Right atrium auricular region (tissue), 2 donors: Measurements from ENCODE around the gene SPARCL1. TPM values are rescaled to one million over a fixed set of nuclear protein-coding genes. Genes with fewer than 3 reads are reported as not detected.

Experiments
- DNase-seq: peaks from one replicate; pipeline ENCODE4 v3.0.0-alpha.2; 2019; ENCODE audit warnings: low spot score
- H3K27ac ChIP-seq, 2 donors: fragments of 200-600 bp; sonication (generic); 1 replicate in 1 of 2; 2 replicates in 1 of 2; pipeline ENCODE4 v1.5.1; 2016 to 2019
- H3K27me3 ChIP-seq, 2 donors: fragments of 200-600 bp; sonication (generic); one replicate each; pipeline versions ENCODE4 v1.5.1 to v1.6.0; 2017 to 2019
- H3K36me3 ChIP-seq: fragments of 200-600 bp; sonication (generic); one replicate; pipeline ENCODE4 v1.5.1; 2016
- H3K4me1 ChIP-seq, 2 donors: fragments of 200-600 bp; sonication (generic); one replicate each; pipeline versions ENCODE4 v1.5.1 to v1.6.0; 2017 to 2019
- H3K4me3 ChIP-seq, 2 donors: fragments of 200-600 bp; sonication (generic); 1 replicate in 1 of 2; 2 replicates in 1 of 2; pipeline ENCODE4 v1.5.1; 2017 to 2019; ENCODE audit warnings: mild to moderate bottlenecking in 1 of 2, moderate library complexity in 1 of 2
- H3K9me3 ChIP-seq, 2 donors: fragments of 200-600 bp; sonication (generic); one replicate each; pipeline ENCODE4 v1.5.1; 2019
- total RNA-seq, 2 donors: library from RNA; depleted of rRNA; stranded (reverse); fragments of >200 nt; gene quantifications; one replicate each; pipeline ENCODE4 v1.1.0, GENCODE V29; 2016
- TF ChIP-seq, protein P1 (sequence below), 2 donors: fragments of 200-600 bp; sonication (generic); IDR thresholded peaks; one replicate each; pipeline ENCODE4 v1.5.1; 2019; ENCODE audit warnings: antibody characterized with exemption in 2 of 2

SPARCL1 gene
- total RNA-seq, 2 donors from 2014 or later = 501 to 627 TPM

DNA sequence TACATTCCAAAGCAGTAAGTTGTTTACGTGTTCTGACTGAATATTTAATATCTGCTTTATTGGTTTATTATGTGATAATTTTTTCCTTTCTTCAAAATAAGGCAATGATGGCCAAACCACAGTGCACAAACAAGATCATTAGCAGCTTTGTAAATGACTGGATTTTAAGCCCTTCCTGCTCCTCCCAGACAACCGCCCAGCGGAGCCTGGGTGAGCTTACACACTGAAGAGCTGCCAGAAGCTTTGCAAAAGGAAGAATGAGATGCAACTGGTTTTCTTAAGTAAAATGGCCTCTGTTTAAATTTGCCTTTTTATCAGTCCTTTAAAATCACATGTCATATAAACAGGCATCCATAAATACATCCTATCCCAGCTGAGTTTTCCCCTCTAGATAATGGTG, 52.2 kb downstream of the SPARCL1 start:
- Histone ChIP-seq H3K4me3 (no peak overlapping the region), H3K27ac (peak overlapping the region in 1 of 2 donors; percentile 20), H3K4me1 (no peaks in the 10 kb centered on the region), H3K36me3 (peaks cover 57% of the 10 kb centered on the region), H3K27me3 (no peaks in the 10 kb centered on the region), H3K9me3 (no peaks in the 10 kb centered on the region)
- TF ChIP-seq, protein P1, sequence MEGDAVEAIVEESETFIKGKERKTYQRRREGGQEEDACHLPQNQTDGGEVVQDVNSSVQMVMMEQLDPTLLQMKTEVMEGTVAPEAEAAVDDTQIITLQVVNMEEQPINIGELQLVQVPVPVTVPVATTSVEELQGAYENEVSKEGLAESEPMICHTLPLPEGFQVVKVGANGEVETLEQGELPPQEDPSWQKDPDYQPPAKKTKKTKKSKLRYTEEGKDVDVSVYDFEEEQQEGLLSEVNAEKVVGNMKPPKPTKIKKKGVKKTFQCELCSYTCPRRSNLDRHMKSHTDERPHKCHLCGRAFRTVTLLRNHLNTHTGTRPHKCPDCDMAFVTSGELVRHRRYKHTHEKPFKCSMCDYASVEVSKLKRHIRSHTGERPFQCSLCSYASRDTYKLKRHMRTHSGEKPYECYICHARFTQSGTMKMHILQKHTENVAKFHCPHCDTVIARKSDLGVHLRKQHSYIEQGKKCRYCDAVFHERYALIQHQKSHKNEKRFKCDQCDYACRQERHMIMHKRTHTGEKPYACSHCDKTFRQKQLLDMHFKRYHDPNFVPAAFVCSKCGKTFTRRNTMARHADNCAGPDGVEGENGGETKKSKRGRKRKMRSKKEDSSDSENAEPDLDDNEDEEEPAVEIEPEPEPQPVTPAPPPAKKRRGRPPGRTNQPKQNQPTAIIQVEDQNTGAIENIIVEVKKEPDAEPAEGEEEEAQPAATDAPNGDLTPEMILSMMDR (IDR thresholded peaks at IDR 0.05) = no peak
- no peak for DNase-seq

DNA sequence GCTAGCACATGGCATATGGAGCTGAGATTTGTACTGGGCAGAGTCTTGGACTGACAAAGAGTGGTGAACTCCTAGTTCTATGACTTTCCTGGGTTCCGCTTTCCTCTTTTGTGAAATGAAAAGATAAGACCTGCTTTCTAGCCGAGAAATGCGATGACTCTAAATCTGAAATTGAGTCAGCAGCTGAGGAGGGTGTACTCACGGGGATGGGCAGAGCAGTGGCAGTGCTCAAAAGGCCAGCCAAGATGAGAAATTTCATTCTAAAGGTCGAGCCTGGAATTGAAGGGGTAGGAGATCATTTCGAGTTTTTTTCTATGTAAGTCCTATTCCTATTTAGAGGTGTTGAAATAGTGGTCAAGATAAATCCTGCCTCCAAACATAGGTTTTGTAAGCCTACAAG, 59.8 kb downstream of the SPARCL1 start:
- no peak for DNase-seq
- Histone ChIP-seq H3K36me3 (peaks cover 9% of the 10 kb centered on the region), H3K27me3 (no peaks in the 10 kb centered on the region), H3K27ac (no peak overlapping the region), H3K4me3 (no peak overlapping the region), H3K9me3 (no peaks in the 10 kb centered on the region), H3K4me1 (no peaks in the 10 kb centered on the region)
- TF ChIP-seq, protein P1 (IDR thresholded peaks at IDR 0.05) = no peak

DNA sequence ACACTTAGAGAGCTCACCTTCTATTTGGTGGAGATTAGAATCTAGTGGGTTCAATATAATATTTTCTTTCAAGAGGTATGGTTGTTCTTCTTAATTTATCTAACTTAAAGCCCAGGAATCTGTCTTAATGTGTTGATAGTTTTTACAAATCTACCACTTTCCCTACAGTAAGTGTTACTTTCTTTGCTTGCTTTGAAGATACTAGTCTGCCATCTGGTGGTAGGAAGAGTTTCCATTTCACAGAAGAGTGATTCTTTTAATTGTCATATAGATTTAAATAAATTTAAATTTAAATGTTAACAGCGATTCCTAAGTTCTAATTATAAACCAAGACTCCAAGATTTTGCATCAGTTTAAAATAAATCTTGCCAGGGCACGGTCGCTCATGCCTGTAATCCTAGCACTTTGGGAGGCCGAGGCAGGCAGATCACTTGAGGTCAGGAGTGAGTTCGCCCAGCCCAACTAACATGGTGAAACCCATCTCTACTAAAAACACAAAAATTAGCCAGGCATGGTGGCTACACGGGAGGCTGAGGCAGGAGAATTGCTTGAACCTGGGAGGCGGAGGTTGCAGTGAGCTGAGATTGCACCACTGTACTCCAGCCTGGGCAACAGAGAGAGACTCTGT, 63.3 kb downstream of the SPARCL1 start:
- no peak for DNase-seq
- Histone ChIP-seq H3K27ac (no peak overlapping the region), H3K27me3 (no peaks in the 10 kb centered on the region), H3K4me3 (no peak overlapping the region), H3K9me3 (no peaks in the 10 kb centered on the region), H3K36me3 (no peaks in the 10 kb centered on the region), H3K4me1 (no peaks in the 10 kb centered on the region)
- TF ChIP-seq, protein P1 (IDR thresholded peaks at IDR 0.05) = peak; percentile 43 to 74

DNA sequence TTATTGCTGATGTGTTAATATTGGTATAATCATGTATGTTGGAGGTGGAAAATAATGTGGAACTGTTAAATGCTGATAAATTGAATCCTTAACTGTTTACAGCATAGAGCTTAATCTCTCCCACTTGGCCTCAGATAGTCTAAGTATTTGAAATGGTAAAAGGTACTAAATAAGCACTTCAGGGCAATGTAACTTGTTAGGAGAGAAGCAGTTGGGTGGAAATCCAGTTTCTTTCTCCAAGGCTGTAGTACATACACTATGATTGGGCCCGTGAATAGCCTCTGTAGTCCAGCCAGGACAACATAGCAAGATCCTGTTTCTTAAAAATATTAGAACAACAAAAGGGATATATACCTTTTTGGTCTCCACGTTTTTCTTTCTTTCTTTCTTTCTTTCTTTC, 67.1 kb downstream of the SPARCL1 start:
- no peaks in the 10 kb centered on the region for H3K36me3 ChIP-seq
- H3K27me3 ChIP-seq = no peaks in the 10 kb centered on the region
- H3K4me3 ChIP-seq = no peak overlapping the region
- no peak overlapping the region for H3K27ac ChIP-seq
- DNase-seq = no peak
- H3K4me1 ChIP-seq = no peaks in the 10 kb centered on the region
- H3K9me3 ChIP-seq = no peaks in the 10 kb centered on the region
- TF ChIP-seq, protein P1 (IDR thresholded peaks at IDR 0.05) = no peak

DNA sequence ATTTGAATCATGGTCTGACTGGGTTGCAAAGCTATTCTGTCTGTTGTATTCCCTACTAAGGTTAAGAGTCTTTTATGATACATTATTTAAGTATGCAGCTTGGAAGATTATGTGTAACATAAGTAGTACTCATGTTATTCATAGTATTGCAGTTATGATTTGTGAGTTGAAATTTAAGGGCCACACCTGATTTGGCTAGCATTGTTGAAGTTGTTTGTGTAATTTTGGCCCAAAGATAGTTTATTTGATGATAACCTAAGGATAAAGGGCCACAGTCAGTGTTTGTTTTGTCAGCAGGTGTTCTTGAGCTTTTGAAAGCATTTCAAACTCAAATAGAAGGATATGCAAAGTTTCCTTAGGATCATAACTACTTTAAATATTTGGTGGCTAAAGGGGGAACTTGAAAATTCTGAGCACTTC, 67.9 kb downstream of the SPARCL1 start:
- H3K4me3 ChIP-seq = no peak overlapping the region
- no peak for DNase-seq
- TF ChIP-seq, protein P1 (IDR thresholded peaks at IDR 0.05) = no peak
- H3K9me3 ChIP-seq = no peaks in the 10 kb centered on the region
- no peaks in the 10 kb centered on the region for H3K36me3 ChIP-seq
- H3K27ac ChIP-seq = no peak overlapping the region
- H3K4me1 ChIP-seq = no peaks in the 10 kb centered on the region
- no peaks in the 10 kb centered on the region for H3K27me3 ChIP-seq

DNA sequence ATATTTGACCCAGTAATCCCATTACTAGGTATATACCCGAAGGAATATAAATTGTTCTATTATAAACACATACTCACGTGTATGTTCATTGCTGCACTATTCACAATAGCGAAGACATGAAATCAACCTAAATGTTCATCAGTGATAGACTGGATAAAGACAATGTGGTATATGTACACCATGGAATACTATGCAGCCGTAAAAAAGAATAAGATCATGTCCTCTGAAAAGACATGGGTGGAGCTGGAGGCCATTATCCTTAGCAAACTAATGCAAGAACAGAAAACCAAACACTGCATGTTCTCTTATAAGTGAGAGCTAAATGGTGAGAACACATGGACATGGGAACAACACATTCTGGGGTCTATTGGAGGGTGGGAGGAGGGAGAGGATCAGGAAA, 70.3 kb downstream of the SPARCL1 start:
- DNase-seq = no peak
- no peaks in the 10 kb centered on the region for H3K9me3 ChIP-seq
- TF ChIP-seq, protein P1 (IDR thresholded peaks at IDR 0.05) = no peak
- H3K27me3 ChIP-seq = no peaks in the 10 kb centered on the region
- no peak overlapping the region for H3K4me3 ChIP-seq
- no peaks in the 10 kb centered on the region for H3K4me1 ChIP-seq
- H3K36me3 ChIP-seq = peaks cover 10% of the 10 kb centered on the region
- H3K27ac ChIP-seq = no peak overlapping the region
